NCI-H128 (cell line): ENCODE data around the gene GON4L.
"Not testable (repeated sequence)": the region's sequence is repeated elsewhere in the genome, so short reads cannot be mapped to it uniquely, and the experiment has no call there.

Source experiments
- DNase-seq: peaks from one replicate; lab custom pipeline; 2025; ENCODE audit not compliant: unreplicated experiment; lab: John Stamatoyannopoulos, UW

Gene GON4L

DNA sequence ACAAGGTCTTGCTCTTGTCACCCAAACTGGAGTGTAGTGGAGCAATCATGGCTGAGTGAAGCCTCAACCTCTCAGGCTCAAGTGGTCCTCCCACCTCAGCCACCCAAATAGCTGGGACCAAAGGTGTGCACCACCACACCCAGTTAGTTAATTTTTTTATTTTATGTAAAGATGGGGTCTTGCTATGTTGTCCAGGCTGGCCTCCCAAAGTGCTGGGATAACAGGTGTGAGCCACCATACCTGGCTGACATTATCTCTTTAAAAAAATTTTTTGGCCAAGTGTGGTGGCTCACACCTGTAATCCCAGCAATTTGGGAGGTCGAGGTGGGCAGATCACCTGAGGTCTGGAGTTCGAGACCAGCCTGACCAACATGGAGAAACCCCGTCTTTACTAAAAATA, 98.0 kb downstream of the GON4L start:
- DNase-seq = not testable (repeated sequence)

DNA sequence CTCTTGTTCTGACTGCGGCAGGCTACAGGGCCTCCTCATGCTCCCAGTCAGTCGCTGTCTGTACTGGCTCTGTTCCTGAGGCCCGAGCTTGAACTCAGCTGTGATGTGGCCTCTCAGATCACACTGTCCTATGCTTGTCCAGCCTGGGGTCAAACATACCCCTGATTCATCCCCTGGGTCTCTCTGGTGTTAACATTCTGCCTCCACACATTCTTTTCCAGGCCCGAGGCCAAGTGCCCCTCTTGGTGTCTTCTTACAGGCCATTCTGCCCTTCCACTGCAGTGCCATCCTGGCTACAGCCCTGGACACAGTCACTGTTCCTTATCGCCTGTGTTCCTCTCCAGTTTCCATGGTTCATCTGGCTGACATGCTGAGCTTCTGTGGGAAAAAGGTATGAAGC, 108.9 kb downstream of the GON4L start:
- DNase-seq = not testable (repeated sequence)

DNA sequence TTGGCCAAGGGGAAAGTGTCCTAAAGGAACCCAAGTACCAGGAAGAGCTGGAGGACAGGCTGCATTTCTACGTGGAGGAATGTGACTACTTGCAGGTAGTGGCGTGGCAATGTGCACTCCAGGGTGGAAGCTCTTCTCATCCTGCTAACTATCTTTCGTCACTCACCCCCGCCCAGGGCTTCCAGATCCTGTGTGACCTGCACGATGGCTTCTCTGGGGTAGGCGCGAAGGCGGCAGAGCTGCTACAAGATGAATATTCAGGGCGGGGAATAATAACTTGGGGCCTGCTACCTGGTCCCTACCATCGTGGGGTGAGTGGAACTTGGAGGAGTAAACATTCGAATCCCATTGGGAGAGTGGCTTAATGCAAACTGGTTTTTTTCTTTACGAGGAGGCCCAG, 109.4 kb downstream of the GON4L start:
- DNase-seq = not testable (repeated sequence)

DNA sequence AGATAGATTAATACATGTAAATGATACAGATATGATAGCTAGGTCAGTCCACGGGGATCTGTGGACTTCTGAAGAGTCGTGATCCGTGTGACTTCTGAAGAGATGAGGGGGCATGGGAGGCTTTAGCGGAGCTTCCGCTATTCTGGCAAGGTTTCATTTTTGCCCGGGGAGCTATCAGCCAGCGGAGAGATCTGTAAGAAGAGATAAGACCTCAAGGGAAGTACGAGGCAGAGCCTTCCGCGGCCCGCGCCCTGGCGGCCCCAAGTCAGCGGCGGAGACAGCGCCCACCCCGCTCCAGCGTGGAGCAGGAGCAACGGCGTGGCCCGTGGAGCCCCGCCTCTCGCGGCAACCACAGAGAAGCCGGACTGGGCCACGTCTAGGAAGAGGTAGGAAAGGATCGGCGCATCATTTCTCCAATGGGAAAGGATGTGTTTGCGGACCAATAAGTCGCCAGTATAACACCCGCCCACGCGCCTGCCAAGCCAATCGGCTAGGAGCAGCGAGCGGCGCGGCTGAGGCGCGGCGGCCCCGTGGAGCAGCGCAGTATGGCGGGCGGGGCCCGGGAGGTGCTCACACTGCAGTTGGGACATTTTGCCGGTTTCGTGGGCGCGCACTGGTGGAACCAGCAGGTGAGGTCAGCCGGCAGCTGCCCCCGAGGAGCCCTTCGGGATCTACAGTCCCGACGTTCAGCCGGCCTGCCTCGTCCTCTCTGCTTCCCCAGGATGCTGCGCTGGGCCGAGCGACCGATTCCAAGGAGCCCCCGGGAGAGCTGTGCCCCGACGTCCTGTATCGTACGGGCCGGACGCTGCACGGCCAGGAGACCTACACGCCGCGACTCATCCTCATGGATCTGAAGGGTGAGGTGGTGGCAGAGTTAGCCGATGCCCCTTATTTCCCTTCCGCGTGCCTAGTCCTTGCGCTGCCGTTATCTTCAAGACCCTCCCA, 111.5 kb downstream of the GON4L start:
- DNase-seq = peak; percentile 95

DNA sequence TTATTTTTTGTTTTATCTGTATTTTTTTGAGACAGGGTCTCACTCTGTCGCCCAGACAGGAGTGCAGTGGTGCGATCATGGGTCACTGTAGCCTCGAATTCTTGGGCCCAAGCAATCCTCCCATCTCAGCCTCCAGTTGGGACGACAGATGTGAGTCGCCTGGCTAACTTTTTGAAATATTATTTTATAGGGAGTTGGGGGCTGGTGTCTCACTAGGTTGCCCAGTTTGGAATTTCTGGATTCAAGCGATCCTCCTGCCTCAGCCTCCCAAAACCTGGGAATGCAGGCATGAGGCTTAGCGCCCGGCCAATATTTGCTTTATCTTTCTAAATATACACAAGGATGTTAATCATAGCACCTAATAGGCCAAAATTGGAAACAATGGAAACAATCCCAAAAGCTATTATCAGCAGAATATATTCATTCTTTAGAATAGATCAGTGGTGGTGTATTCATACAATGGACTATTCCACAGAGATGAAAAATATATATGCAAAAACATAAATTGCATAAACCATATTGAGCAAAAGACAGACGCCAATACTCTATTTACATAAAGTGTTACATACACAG, 112.2 kb downstream of the GON4L start:
- DNase-seq = no peak

DNA sequence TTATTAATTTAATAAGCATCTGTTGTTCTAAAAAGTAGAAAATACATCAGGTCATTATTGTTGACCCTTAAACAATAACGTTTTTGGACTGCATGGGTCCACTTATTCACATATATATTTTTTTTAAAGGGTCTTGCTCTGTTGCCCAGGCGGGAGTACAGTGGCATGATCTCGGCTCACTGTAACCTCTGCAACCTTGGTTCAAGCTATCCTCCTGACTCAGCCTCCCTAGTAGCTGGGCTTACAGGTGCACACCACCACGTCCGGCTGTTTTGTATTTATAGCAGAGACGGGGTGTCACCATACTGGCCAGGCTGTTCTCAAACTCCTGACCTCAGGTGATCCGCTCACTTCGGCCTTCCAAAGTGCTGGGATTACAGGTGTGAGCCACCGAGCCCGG, 115.1 kb downstream of the GON4L start:
- DNase-seq = no peak

DNA sequence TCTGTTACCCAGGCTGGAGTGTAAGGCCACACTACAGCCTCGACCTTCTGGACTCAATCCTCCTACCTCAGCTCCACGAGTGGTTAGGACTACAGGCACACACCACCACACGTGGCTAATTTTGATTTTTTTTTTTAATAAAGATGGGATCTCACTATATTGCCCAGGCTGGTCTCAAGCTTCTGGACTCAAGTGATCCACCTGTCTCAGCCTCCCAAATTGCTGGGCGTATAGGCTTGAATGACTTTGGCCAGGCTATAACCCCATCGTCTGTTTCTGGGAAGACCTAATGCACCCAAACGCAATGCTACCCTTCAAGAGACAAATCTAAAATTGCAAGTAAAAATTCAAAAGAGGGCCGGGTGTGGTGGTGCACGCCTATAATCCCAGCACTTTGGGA, 116.0 kb downstream of the GON4L start:
- no peak for DNase-seq

DNA sequence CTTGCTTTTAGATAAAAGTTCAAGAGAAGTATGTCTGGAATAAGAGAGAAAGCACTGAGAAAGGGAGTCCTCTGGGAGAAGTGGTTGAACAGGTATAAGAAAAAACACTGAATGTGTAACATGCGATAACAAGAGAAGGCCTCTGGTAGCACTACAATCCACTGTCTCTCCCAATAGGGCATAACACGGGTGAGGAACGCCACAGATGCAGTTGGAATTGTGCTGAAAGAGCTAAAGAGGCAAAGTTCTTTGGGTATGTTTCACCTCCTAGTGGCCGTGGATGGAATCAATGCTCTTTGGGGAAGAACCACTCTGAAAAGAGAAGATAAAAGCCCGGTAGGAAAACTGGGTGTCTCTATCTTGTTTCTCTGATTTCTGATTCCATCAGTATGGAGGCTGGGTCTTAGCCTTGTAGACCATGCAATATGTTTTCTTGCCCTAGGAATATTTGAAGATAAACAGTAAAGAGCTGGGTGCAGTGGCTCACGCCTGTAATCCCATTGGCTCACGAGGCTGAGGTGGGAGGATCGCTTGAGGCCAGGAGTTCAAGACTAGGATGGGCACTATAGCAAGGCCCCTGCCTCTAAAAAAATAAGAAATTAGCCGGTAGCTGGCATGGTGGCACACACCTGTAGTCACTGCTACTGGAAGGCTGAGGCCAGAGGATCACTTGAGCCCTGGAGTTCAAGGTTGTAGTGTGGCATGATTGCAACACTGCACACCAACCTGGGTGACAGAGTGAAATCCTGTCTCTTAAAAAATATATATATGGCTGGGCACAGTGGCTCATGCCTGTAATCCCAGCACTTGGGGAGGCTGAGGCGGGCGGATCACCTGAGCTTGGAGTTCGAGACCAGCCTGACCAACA, 127.7 kb downstream of the GON4L start:
- peak; percentile 44 for DNase-seq

DNA sequence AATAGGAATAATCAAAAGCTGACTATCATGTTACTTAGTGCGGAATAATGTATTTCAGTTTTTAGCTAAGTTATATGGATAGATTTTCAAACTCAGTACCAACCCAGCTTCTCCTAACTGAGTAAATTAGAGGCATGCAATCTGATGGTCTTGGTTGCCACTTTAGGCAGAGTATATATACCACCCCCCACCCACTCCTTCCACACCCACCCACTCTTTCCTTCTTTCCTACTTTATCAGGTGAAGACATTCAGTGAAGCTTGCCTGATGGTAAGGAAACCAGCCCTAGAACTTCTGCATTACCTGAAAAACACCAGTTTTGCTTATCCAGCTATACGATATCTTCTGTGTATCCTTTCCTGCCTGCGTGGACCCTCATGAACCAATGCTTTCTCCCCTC, 131.9 kb downstream of the GON4L start:
- no peak for DNase-seq

DNA sequence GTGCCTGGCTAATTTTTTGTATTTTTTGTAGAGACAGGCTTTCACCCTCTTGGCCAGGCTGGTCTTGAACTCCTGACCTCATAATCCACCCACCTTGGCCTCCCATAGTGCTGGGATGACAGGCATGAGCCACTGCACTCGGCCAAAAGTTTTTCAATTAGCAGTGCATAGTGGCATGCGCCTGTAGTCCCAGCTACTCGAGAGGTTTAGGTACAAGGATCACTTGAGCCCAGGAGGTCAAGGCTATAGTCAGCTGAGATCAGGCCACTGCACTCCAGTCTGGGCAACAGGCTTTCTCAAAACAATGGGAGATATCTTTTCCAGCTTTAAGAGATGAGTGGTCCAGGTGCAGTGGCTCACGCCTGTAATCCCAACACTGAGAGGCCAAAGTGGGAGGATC, 137.3 kb downstream of the GON4L start:
- DNase-seq = no peak

DNA sequence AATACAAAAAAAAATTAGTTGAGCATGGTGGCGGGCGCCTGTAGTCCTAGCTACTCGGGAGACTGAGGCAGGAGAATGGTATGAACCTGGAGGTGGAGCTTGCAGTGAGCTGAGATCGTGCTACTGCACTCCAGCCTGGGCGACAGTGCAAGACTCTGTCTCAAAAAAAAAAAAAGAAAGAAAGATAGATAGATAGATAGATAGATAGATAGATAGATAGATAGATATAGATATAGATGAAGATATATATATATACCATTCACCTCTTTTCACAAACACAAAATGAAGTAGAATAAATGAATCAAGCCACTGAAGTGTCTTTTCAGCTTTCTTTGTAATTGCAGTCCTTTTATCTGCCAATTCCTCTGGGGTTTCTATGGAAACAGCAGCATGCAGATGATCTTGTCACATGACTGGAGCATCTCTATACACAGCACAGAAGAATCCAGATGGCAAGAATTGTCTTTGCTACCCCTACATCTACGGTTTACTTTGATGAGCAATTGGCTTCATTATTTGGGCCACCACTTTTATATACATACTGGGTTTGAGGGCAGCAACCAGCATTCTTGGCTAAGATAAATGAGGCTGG, 138.4 kb downstream of the GON4L start:
- DNase-seq = not testable (repeated sequence)

DNA sequence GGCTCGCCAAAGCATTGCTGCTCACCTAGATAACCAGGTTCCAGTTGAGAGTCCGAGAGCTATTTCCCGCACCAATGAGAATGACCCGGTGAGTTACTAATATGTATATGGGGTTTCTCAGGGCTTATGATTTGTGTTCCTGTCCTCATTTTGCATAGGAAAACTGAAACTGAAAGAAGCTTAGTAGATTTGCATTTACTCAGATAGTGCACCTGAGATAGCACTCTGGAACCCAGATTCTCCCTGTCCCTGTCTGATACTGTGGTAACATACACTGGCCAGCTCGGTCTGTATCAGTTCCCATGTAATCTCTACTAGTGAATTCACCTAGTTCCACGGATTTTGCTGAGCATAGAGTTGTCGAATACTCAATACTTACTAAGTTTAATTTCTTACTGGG, 140.0 kb downstream of the GON4L start:
- no peak for DNase-seq

DNA sequence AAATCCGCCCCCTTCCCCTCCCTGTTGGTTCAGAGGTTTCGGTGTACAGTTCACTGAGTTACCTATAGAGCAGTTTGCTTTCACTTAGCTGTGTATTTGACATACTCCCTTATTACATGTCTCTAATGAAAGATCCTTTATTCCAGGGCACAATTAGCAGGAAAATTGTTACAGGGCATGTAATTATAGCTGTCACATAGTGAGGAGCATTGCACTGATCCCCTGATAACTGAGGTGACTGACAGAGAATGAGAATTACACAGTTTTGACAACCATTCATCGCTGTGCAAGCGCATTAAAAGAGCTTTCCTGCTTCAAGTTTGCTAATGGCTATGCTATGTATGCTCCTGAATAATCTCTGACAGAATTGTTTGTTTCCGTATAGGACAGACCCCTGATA, 141.2 kb downstream of the GON4L start:
- no peak for DNase-seq

DNA sequence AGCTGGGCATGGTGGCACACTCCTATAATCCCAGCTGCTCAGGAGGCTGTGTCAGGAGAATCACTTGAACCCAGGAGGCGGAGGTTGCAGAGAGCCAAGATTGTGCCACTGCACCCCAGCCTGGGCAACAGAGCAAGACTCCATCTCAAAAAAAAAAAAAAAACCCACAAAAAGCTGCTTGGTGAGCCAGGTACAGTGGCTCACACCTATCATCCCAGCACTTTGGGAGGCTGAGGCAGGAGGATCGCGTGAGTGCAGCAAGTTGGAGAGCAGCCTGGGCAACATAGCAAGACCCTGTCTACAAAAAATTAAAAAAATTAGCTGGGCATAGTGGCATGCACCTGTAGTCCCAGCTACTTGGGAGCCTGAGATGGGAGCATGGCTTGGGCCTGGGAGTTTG, 142.0 kb downstream of the GON4L start:
- not testable (repeated sequence) for DNase-seq

DNA sequence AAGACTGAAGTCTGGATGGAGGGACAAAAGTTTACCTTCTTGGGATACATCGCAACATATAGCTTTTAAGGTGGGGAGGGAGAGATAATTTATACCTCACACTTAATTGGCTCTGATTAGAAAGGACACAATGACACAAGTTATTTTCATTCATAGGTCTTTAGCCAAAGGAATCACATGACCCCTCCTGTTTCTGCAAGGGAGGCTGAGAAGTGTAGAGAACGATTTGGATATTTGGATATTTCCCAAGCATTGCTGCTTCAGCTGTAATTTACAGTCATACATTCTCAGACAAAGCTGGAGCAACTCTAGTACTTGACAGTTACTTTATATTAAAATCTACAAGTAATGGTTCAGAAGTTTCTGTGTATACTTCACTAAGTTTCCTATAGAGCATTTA, 143.9 kb downstream of the GON4L start:
- no peak for DNase-seq

DNA sequence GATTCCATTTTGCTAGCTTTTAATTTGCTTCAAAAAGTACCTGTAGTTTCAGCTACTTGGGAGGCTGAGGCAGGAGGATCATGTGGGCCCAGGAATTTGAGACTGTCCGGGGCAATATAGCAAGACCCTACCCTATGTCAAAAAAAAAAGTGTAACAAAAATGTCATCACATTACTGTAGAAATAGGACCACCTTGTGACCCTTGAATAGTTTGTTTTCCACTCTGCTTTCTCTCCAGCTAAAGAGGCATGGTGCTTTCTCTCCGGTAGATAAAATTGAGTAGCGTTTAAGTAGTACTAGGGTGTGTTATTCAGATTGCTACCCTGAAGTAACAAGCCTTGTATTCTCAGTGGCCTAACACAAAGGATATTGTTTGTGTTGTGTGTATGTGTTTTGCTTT, 144.4 kb downstream of the GON4L start:
- not testable (repeated sequence) for DNase-seq

DNA sequence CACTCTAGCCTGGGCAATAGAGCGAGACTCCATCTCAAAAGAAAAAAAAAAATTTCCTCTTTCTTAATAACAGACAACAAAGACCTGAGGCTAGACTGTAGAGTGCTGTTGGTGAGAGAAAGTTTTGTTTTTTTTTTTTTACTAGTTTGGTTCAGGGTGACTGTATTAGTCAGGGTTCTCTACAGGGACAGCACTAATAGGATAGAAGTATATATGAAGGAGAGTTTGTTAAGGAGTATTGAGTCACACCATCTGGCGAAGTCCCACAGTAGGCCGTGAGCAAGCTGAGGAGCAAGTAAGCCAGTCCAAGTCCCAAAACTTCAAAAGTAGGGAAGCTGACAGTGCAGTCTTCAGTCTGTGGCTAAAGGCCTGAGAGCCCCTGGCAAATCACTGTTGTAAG, 145.6 kb downstream of the GON4L start:
- not testable (repeated sequence) for DNase-seq

DNA sequence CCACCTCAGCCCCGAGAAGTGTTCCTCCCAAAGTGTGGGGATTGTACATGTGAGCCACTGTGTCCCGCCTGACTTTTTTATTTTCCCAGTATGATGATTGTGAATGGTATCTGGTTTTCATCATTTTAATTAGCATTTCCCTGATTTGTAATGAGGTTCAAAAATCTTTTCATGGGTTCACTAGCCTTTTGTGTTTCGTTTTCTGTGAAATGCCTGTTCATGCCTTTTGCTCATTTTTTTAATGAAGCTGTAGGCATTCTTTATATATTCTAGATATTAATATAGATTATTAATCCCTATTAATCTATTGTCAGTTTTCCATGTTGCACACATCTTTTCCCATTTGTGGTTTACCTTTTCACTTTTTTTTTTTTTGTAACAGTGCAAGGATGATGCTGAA, 147.6 kb downstream of the GON4L start:
- DNase-seq = no peak

DNA sequence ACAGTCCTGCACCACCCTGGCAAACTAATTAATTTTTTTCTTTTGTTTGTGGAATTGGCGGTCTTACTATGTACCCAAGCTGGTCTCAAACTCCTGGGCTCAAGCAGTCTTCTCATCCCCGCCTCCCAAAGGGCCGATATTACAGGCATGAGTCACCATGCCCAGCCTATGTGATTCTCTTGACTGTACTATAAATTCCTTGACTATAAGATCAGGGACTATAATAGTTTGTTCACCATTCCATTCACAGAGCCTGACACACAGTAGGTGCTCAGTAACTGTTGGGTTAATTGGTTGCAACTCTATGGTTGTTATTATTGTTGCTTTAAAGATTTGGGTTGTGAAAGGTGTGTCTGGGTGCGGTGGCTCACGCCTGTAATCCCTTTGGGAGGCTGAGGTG, 150.9 kb downstream of the GON4L start:
- no peak for DNase-seq

DNA sequence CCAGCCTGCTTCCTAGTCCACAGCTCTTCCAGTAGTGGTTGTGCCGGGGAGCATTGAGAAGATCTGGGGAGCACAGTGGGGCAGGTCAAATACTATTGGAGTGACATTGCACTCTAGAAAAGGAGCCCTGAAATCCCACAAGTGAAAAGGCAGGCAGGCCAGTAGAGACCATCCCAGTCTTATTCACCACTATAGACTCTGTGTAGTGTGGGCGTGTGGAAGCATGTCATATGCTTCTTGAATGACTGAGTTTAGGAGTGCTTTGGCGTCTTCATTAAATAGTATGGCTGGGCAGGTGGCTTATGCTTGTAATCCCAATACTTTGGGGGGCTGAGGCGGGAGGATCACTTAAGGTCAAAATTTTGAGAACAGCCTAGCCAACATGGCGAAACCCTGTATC, 152.6 kb downstream of the GON4L start:
- DNase-seq = not testable (repeated sequence)

DNA sequence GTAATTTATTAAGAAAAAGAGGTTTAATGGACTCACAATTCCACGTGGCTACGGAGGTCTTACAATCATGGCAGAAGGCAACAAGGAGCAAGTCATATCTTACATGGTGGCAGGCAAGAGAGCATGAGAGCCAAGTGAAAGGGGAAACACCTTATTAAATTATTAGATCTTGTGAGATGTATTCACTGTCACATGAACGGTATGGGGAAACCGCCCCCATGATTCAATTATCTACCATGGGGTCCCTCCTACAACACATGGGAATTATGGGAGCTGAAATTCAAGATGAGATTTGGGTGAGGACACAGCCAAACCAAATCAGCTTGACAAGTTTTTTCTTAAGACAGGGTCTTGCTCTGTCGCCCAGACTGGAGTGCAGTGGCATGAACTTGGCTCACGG, 153.8 kb downstream of the GON4L start:
- DNase-seq = no peak
